Forelimb muscle (tissue), 1 donor: ENCODE data around the gene RDM1. TPM values are rescaled to one million over a fixed set of nuclear protein-coding genes. Genes with fewer than 3 reads are reported as not detected.
"Not testable (repeated sequence)": the region's sequence is repeated elsewhere in the genome, so short reads cannot be mapped to it uniquely, and the experiment has no call there.

Source experiments
- DNase-seq: peaks from one replicate; pipeline ENCODE4 v3.0.0-alpha.2; 2013; ENCODE audit warnings: low read depth
- polyA plus RNA-seq: library from polyadenylated mRNA; unstranded; fragments of 120-200 nt; gene quantifications from one replicate; pipeline ENCODE4 v1.2.1, GENCODE V29; 2013; ENCODE audit not compliant: insufficient read length

Gene RDM1
- polyA plus RNA-seq, 1 donor, result 0.28 TPM

DNA sequence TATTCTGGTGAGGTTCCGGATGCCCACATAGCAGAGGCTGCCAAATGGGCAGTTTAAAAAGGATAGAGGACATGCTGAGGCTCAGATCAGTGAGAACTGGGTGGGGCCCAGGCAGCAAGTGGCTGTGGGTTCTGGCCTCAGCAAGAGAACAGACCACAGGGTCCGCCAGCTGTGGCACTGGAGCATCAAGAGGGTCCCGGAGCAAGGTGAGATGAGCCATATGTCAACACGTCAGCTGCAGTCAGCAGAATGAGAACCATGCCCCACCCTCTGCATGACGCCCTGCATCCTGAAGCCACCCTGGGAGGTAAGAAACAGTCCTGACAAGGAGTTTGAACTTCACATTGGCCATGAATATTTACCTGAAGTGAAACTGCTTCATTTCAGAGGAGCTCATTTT lies 30.3 kb downstream of the RDM1 start:
- DNase-seq, result no peak

DNA sequence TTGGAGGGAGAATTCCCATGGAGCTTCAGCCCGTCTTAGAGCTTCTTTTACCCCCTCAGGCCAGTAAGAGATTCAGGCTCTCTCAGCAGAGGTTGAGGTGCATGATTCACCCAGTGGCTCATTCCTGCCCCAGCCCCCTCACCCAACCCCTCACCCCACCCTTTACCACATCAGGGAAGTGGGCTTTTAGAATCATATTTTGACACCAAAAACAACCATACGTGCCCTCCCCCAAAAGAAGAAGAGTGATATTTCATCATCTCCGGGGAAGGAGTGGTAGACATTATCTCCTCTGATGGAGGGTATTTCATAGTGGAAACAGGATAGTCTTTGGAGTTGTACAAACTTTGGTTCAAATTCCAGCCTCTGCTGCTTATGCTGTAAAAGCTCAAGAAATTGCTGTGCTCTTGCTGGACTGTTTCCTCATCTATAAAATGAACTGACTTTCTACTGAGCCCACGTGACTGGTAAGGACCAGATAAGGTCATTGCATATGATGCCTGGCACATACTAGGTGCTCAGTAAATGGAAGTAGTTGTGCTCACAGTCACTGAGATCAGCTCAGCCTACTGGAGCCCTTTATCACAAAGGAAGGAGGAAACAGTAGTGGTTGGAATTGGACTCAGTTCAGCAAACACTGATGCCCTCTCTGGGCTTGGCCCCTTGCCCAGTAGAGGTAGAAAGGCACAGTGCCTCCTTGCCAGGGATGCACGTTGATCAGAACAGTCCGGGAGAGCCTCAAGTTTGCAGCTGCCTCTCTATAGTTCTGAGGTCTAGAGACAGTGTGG lies 32.1 kb downstream of the RDM1 start:
- DNase-seq, result no peak

DNA sequence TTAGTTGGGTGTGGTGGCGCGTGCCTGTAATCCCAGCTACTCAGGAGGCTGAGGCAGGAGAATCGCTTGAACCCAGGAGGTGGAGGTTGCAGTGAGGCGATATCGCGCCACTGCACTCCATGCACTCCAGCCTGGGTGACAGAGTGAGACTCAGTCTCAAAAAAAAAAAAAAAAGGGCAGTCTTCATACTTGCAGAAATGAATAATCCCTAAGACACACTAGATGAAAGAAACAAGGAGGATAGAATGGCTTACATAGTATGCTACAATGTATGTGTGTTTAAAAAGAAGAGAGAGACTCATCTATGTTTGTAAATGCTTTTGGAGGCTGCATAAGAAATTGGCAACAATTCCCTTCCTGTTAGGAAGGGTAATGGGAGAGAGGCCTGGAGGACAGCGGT lies 32.8 kb downstream of the RDM1 start:
- not testable (repeated sequence) for DNase-seq

DNA sequence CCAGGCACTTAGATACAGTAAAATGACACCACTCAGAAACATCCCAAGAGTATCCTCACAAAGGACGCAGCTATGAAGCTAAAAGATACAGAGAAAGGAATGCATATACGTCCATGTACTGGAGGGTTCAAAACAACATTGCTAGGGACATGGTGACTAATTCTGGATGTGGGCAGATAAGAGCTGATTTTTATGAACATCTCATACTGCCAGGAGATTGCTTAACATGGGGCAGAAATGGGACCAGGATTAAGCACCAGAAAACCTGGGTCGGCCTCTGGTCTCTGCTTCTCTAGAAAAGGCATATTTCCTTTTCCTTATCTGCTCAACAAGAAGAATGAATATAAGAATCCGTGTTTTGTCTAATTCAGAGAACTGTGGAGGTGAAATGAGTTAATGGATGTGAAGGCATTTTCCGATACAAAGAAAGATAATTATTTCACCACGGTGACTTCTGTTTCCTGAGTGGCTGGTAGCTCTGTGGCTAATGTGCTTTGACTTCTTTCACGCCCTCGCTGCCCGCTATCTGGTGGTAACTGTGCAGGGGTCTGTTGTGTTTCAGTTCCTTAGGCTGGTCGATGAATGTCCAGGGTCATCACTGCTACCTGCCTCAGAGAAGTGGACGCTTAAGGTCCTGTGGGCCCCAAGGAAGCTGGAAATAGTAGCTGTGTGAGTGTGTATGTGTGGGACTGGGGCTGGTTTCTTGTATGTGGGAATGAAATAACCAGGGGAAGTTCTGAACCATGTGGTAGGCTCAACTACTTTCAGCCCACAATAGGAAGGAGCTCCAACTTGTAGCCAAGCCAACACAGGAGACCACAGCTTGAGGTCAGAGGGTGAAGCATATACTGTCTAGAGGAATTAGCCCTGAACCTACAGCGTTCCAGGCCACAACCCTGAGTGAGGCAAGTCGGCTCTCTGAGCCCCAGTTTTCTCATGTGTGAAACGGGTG lies 34.7 kb downstream of the RDM1 start:
- no peak for DNase-seq

DNA sequence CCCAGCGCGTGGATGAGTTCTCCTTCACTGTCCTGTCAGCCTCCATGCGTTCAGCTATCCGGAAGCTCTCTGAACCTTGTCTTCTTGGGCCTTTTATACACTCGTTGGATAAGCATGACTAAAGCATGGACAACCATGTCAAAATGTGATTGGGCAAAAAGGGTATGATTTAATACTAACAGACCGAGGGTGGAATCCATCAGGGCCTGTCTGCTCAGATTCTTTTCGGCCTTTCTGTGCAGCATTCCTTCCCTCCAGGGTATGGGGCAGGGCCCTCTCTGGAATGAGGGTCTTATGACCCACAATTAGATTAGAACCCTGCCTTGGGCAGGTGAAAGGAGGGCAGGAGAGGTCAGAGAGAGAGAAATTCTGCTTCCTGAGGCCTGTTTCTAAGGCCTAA lies 36.4 kb downstream of the RDM1 start:
- no peak for DNase-seq

DNA sequence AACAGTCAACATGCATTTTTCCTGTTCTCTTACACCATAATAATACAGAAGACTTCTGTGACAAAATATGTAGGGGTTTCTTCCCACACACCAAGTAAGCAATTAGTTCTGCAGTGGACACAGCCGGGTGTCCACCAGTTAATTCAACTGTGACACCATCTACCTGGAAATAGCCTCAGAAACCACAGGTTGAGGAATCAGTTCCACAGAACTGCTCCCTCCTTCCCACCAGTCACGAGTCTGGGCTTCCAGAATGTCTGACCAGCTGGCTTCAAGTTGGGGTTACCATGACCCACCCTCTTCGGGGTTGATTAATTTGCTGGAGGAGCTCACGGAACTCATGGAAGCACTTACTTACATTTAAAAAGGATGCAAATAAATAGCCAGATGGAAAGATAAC lies 36.8 kb downstream of the RDM1 start:
- DNase-seq, result no peak

DNA sequence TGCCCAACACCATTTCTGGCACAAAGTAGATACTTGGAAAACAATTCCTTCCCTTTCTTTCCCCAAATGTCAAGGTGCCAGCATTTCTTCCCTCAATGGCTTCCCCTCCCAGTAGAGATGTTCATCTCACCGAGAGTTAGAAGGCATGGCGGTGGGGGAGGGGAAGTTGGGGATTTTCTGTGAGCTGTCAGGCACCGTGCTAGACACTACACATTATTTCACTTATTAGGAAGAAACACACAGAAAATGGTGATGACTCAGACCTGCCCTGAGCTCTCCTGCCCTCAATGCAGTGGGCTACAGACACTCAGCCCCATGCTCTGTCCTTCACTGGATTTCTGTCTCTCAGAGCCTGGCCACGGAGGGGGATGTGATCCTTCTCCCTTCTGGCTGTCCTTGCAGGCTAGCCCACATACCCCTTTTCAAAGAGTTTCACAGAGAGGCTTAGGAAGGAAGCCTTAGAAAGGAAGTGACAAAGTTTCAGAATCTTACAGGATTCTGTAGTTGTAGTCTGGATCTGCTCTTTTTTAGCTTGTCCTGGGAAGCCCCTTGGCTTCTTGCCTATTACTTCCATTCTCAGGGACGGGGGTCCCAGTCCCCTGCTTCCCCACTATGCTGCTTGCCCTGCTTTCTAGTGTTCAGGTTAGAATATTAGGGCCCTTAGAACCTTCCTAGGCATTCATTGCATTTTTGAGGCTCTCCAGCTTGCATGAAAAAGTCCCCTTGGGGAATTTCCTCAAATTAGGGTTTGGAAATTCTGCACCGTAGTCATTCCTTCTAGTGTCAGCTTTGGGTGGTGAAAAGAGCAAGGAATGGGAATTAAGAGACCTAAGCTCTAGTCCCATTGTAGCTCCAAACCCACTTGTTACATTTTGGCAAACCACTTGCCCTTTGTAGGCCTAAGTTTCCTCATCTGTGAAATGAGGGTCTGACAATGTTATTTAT lies 38.2 kb downstream of the RDM1 start:
- no peak for DNase-seq

DNA sequence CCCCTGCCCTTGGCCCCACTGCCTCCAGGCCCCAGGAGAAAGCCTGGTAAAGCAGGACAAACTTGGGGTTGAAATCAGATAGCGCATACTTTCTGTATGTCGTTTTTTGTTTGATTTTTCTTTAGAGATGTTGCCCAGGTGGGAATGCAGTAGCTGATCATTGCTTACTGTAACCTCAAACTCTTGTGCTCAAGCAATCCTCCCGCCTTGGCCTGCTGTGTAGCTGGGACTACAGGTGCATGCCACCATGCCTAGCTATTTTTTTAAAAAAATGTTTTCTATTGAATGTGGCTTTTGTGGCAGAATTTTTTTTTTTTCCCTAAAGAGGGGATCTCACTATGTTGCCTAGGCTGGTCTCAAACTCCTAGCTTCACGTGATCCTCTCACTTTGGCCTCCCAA lies 39.3 kb downstream of the RDM1 start:
- DNase-seq, result no peak

DNA sequence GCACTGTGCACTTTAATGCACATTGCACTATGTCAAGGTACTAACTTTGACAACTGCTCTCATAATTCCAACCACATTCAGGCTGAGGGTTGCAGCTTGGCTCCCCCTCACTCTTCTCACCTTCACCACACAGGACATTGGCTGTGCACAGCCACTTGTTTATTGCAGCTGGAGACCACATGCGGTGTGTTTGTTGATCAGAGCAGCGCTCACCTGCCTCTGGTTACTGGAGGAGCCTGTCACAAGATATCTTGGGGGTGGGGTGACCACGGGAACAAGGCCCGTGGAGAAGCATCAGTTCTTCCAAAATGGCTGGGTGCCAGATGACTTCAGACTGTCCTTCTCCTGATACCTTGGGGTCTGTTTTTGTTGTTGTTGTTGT lies 39.8 kb downstream of the RDM1 start:
- no peak for DNase-seq

DNA sequence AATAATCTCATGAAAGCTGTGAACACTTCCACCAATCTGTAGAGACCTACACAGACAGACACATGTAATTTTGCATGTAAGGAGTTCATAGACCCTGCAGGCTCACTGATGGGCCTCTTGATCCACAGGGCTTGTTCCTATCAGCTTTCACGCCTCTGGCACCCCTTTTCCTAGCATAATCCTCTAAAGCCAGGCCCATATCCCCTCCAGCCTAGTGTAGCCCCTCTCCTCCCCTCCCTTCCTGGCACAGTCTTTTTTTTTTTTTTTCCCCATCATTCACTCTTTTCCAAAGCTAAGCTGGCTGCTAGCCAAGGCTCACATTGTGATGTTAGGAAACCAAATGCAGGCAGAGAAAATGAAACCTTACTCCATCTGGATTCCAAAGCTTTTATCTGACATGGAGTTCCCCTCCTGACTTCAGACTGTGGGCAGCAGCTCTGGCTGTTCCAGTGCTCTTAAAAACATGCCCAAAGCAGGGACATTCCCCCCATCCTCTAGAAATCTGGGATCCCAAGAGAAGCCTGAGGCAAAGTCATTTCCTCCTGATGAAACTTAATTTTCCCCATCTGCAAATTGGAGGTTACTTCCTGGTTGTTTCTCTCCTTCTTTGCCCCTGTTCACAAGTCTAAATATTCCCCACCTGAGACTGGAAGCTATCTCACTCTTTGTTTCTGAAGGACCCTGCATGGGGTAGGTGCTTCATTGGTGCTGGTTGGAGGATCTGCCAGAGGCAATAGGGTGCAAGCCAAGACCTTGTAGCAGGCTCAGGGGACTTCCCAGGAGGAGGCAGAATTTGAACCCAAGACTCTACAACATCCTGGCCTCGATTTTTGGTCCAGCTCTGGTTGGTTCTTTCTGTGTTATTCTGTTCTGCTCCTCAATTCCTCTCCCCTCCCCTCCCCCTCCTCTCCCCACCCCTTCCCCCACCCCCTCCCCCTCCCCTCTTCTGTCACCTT lies 40.5 kb downstream of the RDM1 start:
- DNase-seq, result no peak

DNA sequence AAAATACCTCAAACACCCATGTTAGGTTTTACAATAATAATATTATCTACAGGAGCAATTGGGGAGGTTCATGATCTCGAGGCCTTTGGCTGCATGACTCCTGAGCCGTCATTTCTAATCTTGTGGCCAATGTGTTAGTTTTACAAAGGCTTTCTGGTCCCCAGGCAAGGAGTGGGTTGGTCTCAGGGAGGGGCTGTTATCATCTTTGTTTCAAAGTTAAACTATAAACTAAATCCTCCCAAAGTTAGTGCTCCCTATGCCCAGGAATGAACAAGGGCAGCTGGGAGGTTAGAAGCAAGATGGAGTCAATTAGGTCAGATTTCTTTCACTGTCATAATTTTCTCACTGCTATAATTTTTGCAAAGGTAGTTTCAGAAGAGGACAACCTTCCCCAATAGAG lies 41.3 kb downstream of the RDM1 start:
- DNase-seq, result no peak

DNA sequence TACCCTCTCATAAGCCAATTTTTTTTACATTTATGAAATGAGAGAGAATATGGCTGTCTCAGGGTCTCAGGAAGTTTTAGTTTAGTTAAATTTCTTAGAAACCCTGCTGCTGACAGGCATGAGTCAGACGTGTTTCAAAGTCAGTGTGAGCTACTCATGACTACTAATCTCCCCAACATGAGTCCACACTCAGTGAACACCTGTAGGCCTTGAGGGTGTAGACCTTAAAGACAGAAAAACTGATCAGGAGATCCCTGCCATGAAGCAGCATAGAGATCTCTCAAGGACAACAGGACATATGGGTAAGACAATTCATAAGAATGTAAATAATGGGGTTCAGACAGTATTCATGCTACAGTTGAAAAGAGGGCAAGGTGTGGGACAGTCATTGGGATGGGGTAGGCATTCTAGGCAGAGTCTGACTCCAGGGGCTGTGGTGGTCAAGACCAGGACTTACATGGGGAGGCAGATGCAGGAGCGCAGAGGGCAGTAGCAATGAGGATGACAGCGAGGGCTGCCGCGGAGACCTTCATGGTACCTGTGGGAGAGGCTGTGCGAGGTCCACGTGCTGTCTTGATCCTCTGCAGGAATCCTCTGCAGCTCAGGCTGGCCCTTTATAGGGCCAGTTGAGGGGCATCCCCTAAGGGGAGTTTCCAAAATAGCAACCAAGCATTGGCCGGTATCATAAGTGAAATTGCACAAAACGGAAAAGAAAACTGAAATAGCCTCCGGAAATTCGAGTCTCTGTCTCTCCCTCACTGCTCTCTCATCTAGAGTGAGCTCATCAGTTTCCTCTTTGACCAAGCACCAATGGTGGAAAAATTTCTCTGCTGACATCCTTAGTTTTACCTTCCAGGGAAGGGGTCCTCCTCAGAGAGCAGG lies 50.6 kb downstream of the RDM1 start, which contains the start of gene CCL5:
CCL5 (minus strand) TSS at position 588 of the 882 bp plus-strand sequence.
- no peak for DNase-seq

DNA sequence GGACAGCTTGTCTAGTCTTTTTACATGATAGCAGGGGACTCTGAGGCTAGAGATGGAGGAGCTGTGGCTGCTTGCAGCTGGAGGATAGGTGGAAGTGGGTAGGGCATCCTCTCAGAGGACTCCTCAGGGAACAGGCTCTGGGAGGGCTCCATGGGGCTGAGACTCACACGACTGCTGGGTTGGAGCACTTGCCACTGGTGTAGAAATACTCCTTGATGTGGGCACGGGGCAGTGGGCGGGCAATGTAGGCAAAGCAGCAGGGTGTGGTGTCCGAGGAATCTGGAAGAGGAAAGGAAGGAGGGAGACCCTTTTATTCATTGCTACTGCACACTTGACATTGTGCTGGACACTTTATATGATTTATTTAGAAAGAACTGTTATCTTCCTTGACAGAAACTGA lies 52.2 kb downstream of the RDM1 start:
- no peak for DNase-seq

DNA sequence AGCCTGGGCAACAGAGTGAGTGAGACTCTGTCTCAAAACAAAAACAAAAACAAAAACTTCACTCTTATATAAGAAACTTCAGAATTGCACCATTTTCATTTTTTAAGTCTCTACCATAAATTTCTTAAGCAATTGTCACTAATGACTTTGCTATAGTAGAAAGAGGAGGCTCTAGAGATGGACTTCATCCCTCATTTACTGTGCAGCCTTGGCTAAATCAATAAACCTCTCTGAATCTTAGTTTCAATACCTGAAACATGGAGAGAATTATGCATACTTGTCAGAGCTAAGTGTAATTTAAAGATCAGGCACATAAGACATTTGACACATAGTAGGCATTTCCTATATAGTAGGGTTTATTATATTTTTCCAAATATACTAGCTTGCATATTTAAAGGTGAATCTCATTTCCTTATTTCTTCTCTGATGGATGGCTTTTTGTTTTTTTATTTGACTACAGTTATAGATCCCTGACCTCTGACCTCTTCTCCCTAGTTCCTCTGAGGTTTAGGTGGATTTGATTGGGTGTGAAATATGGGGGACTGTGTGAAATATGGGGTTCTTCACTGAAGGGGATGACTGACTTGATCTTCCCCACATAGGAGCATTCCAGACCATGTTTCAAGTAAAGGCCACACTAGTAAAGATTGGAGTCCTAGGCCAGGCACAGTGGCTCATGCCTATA lies 53.1 kb downstream of the RDM1 start:
- DNase-seq, result no peak

DNA sequence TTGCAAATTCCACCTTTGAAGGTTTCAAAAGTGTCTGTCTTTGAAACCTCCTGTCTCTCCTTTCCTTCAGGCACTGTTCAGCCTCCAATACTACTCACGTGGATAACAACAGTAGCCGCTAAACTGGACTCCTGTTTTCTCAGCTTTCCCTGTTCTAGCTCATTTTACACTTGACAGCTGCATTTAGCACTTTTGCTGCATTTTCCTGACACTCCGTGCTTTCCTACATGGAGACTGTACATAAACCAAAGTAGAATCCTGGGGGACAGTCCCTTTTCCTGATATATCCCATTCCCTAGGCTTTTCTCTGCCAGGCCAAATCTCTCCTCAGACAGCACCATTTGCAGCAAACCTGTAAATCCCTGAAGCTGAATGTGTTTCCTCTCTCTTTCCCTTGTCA lies 54.0 kb downstream of the RDM1 start:
- no peak for DNase-seq

DNA sequence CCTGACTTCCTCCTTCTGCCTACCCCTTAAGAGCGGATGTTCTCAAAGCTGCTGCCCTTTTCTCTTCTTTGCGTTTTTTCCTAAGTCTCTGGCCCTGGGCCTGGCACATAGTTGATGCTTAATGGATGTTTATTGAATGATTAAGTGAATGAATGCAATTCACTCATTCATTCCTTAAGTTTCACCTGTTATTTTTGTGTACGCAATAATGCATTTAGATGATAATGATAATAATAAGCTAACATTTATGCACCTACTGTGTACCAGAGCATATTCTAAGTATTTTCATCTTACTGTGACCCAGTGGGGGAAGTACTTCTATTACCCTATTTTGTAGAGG lies 54.8 kb downstream of the RDM1 start:
- no peak for DNase-seq

DNA sequence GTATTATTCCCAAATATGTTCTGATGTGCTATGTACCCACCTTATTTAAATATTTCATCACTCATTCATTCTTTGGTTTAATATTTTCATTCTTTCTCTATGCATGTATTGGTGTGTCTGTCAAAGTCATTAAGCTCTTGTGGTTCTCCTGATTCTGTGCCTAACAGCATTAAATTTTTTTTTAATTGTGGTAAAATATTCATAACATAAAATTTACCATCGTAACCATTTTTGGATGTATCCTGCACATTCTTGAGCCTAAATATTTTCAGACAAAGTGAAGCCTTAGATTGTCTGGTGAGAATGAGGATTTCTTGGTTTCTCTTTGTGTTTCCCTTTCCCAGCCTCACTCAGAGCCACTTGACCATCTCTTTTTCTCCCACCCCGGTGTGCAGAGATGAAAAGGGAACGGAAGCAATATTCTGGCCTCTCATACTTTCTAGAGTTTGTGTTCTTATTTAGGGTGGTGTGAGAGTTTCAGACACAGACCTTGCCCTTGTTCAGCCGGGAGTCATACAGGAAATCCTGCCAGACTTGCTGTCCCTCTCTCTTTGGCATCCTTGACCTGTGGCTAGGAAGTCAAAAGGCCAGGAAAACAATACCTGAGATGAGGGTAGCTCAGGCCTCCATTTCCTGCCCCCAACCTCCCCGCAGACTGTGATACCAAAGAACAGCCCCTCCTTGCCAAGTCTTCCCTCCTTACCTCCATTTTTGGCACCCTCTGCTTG lies 55.3 kb downstream of the RDM1 start:
- DNase-seq, result no peak

DNA sequence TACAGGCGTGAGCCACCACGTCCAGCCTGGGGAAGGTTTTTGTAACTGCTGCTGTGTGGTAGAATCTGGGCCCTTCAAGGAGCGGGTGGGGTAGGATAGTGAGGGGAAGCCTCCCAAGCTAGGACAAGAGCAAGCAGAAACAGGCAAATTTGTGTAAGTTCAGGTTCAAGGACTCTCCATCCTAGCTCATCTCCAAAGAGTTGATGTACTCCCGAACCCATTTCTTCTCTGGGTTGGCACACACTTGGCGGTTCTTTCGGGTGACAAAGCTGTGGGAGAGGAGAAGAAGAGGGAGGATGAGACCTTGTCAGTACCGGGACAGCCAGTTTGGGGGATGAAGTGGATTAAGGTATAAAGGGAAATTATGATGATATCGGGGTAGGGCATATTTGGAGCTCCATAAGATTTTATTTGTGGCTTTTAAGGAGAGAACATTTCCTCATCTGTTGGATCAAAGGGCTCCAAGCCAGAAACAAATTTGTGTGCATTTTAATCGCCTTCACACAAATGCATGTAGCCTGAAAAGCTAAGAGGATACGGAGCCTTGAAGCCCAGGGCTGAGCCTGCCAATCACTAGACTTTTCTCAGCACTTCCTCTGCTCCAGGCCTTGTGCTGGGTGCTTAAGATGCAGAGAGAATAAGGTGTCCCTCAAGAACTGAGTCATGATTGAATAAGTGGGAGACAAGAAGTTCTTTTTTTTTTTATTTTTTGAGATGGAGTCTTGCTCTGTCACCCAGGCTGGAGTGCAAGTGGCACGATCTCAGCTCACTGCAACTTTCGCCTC lies 58.2 kb downstream of the RDM1 start:
- no peak for DNase-seq
